Gastroesophageal sphincter (tissue), 4 donors: ENCODE results near the gene TOP2B. TPM values are rescaled to one million over a fixed set of nuclear protein-coding genes. Genes with fewer than 3 reads are reported as not detected.

ENCODE experiments used
- ATAC-seq: fragments of 150-250 bp; one replicate; pipeline ENCODE4 v1.9.1; 2016; ENCODE audit warnings: mild to moderate bottlenecking, moderate library complexity
- H3K27ac ChIP-seq, 4 donors: fragments of 200-600 bp; sonication (generic) in 3 of 4; 1 replicate in 3 of 4; 2 replicates in 1 of 4; pipeline ENCODE4 v1.5.1; 2016 to 2019
- H3K27me3 ChIP-seq: fragments of 200-600 bp; sonication (generic); one replicate; pipeline ENCODE4 v1.5.1; 2019
- H3K36me3 ChIP-seq, 2 donors: fragments of 200-600 bp; sonication (generic); one replicate each; pipeline ENCODE4 v1.5.1; 2019; ENCODE audit warnings: control low read depth in 1 of 2
- H3K4me1 ChIP-seq, 3 donors: fragments of 200-600 bp; sonication (generic); 1 replicate in 2 of 3; 2 replicates in 1 of 3; pipeline ENCODE4 v1.5.1; 2016 to 2019; ENCODE audit warnings: control low read depth in 2 of 3
- H3K4me3 ChIP-seq, 2 donors: fragments of 200-600 bp; sonication (generic); one replicate each; pipeline ENCODE4 v1.5.1; 2019; ENCODE audit warnings: mild to moderate bottlenecking in 1 of 2, moderate library complexity in 1 of 2
- H3K9me3 ChIP-seq, 3 donors: fragments of 200-600 bp; sonication (generic); one replicate each; pipeline ENCODE4 v1.5.1; 2017 to 2019; ENCODE audit warnings: control low read depth in 2 of 3
- EP300 ChIP-seq: sonication (generic); formaldehyde crosslinking; IDR thresholded peaks from one replicate; pipeline ENCODE4 v1.6.1; 2017; ENCODE audit warnings: antibody characterized with exemption, mild to moderate bottlenecking
- POLR2A ChIP-seq, 2 donors: fragments of 450-650 bp; IDR thresholded peaks; one replicate each; pipeline ENCODE4 v1.6.1; 2017; ENCODE audit warnings: antibody characterized with exemption in 2 of 2, mild to moderate bottlenecking in 2 of 2, moderate library complexity in 1 of 2
- POLR2AphosphoS5 ChIP-seq: sonication (generic); formaldehyde crosslinking; IDR thresholded peaks from one replicate; pipeline ENCODE4 v1.6.1; 2017; ENCODE audit warnings: antibody characterized with exemption
- WGBS, 2 donors: methylation state at CpG; one replicate each; pipeline ENCODE4 v1.1.5; 2018; ENCODE audit warnings: low coverage in 1 of 2; 5-methylcytosine and 5-hydroxymethylcytosine counted together
- total RNA-seq, 4 donors: library from RNA; depleted of rRNA; stranded (reverse); fragments of >200 nt; gene quantifications; one replicate each; pipeline ENCODE4 v1.1.0, GENCODE V29; 2016
- TF ChIP-seq, protein P1 (sequence below), 4 experiments: fragments of 200-600 bp in 2 of 4; fragments of 450-650 bp in 2 of 4; sonication (generic) in 1 of 4; IDR thresholded peaks; one replicate each; pipeline ENCODE4 v1.5.1; 2017 to 2019; ENCODE audit warnings: antibody characterized with exemption in 4 of 4, mild to moderate bottlenecking in 2 of 4, moderate library complexity in 2 of 4

Gene TOP2B
- total RNA-seq, 4 donors from 2014 or later: 109 to 149 (median 127) TPM

DNA sequence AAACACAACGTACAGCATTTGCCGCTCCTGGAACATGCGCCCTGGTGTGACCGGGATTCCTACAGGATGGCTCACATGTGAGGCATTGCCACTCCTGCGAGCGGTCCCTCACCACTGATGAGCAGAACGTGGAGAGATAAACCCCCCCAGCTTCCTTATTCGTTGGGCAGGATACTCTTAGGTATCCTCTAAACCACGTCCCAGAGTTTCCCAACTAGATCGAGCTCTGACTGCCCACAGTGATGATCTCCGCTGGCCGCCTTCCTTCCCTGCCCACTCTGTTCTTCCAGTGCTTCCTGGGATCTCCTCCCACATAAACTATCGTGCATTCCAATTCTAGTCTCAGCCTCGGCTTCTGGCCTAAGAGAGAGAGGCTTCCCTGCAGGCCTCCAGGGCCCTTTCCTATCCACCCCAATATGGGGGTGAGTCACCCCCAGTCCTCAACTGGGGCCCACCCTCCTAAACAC is 91.8 kb downstream of the TOP2B start:
- ATAC-seq: no peak
- peaks cover 0 to 55% of the 10 kb centered on the region in 2 donors for H3K36me3 ChIP-seq
- peak overlapping the region in 3 of 4 donors; percentile 42 to 80 (median 80) for H3K27ac ChIP-seq
- H3K4me1 ChIP-seq: peaks cover 0 to 37% (median 14%) of the 10 kb centered on the region in 3 donors
- H3K4me3 ChIP-seq: no peak overlapping the region
- no peaks in the 10 kb centered on the region for H3K27me3 ChIP-seq
- no peak for TF ChIP-seq POLR2AphosphoS5
- WGBS, 2 donors: 61% methylated on average over 7 of the region's 14 CpGs; no CpG with 5 or more reads in 1 of the 2 donors
- H3K9me3 ChIP-seq: no peaks in the 10 kb centered on the region

DNA sequence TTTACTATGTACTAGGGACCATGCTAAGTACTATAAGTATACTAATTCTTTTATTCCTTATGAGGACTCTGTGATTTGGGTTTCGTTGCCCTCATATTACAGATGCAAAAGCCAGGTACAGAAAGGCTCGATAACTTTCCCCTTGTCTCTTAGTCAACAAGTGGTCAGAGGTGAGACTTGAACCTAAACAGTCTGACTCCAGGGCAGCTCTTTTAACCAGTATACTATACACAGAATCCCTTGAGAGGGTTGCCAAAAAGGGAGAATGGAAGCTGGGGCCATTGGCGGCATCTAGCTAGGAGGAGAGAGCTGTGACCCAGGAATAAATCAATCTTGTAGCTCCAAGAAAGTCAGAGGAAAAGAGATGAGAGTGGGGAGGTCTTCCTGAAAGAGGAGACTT is 92.4 kb downstream of the TOP2B start:
- Histone ChIP-seq H3K9me3 (no peaks in the 10 kb centered on the region), H3K4me3 (no peak overlapping the region), H3K4me1 (peaks cover 0 to 40% (median 14%) of the 10 kb centered on the region in 3 donors), H3K27me3 (no peaks in the 10 kb centered on the region), H3K36me3 (peaks cover 0 to 51% of the 10 kb centered on the region in 2 donors), H3K27ac (peak overlapping the region in 2 of 4 donors; percentile 80)
- no peak for TF ChIP-seq EP300
- no peak for TF ChIP-seq POLR2AphosphoS5
- TF ChIP-seq, protein P1, sequence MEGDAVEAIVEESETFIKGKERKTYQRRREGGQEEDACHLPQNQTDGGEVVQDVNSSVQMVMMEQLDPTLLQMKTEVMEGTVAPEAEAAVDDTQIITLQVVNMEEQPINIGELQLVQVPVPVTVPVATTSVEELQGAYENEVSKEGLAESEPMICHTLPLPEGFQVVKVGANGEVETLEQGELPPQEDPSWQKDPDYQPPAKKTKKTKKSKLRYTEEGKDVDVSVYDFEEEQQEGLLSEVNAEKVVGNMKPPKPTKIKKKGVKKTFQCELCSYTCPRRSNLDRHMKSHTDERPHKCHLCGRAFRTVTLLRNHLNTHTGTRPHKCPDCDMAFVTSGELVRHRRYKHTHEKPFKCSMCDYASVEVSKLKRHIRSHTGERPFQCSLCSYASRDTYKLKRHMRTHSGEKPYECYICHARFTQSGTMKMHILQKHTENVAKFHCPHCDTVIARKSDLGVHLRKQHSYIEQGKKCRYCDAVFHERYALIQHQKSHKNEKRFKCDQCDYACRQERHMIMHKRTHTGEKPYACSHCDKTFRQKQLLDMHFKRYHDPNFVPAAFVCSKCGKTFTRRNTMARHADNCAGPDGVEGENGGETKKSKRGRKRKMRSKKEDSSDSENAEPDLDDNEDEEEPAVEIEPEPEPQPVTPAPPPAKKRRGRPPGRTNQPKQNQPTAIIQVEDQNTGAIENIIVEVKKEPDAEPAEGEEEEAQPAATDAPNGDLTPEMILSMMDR (IDR thresholded peaks at IDR 0.05): no peak
- 89 to 100% methylated on average over 1 to 3 of the region's 3 CpGs for WGBS, 2 donors
- no peak for ATAC-seq

DNA sequence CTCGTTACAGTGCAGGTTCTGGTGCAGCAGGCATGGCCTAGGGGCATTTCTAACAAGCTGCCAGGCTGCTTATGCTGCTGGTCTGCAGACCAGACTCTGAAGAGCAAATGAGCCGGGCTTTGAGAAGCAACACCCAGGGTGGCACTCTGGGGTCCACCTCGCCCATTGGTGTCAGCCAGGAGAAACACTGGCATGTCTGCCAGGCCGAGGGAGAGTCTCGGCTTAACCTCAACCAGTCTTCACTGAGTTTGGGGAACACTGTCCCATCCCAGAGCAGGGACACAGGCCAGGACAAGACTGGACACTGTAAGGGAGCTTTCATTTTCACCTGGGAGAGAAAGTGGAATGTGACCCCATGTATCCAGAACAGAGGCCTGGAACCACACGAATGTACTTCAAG is 93.4 kb downstream of the TOP2B start:
- 70 to 80% methylated on average over 1 to 2 of the region's 6 CpGs for WGBS, 2 donors
- no peak for TF ChIP-seq EP300
- TF ChIP-seq POLR2A (IDR thresholded peaks at IDR 0.05): no peak
- no peak for TF ChIP-seq POLR2AphosphoS5
- TF ChIP-seq, protein P1 (IDR thresholded peaks at IDR 0.05): no peak
- ATAC-seq: no peak
- Histone ChIP-seq H3K4me3 (no peak overlapping the region), H3K4me1 (peaks cover 0 to 40% (median 14%) of the 10 kb centered on the region in 3 donors), H3K9me3 (no peaks in the 10 kb centered on the region), H3K36me3 (peaks cover 0 to 43% of the 10 kb centered on the region in 2 donors), H3K27me3 (no peaks in the 10 kb centered on the region), H3K27ac (peak overlapping the region in 1 of 4 donors; percentile 80)

DNA sequence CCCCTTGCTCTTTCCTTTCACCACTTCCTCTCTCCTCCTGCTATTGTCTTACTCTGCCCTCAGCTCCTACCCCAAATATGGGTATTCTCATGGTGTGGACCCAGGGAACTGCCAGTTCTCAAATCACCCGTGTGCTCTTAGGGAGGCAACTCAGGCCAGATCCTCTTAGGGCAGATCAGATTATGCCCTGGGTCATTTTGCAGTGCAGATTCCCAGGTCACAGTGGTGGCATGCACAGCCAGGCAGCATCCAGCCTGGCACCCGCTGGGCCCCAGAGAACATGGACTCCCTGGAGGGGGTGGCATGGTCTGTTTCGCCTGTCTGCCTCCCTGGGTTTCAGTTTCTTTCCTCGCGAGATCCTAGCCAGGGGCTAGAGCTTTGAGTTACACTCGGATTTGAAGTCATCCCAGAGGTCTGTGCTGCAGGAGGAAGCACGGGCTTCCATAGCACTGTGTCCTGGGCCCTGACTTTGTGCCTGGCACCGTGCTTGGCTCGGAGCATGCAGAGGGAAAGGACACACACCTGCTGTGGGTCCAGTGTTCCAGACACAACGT is 96.1 kb downstream of the TOP2B start:
- TF ChIP-seq, protein P1 (IDR thresholded peaks at IDR 0.05): no peak
- Histone ChIP-seq H3K4me1 (peaks cover 0 to 33% (median 10%) of the 10 kb centered on the region in 3 donors), H3K9me3 (no peaks in the 10 kb centered on the region), H3K27me3 (no peaks in the 10 kb centered on the region), H3K27ac (peak overlapping the region in 2 of 4 donors; percentile 8 to 62), H3K36me3 (peaks cover 0 to 24% of the 10 kb centered on the region in 2 donors), H3K4me3 (no peak overlapping the region)
- 62 to 95% methylated on average over 2 to 4 of the region's 10 CpGs for WGBS, 2 donors
- ATAC-seq: peak; percentile 29

DNA sequence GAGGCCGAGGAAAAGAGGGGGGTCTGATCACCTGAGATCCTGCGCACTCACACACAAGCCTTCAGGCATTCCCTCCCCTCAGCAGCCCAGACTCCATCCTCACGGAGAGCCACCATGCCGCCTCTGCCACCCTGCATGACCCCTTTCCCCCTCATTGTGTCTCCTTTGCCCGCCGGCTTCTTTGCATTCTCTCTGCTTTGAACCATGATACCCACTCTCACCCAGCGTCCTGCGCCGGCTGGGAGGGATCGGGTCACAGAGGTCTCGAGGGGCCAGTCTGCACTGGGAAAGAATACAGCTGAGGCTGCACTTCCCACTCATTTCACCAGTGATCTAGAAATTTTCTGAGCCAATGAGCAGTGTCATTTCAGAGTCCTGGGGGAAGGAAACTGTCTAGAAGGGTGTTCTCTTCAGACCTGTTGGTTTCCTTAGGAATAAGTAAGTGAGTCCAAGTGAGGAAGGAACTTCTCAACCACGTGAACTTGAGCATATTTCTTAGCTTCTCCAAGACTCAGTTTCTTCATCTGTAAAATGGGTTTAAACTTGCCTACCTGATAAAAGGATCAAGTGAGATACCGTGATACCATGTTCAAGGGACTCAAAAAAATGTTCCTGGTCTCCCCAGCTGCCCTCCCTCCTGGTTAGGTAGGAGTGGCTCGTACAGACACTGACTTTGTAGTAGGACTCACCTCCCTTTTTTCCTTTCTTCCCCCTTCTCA is 96.7 kb downstream of the TOP2B start:
- H3K4me3 ChIP-seq: no peak overlapping the region
- WGBS, 2 donors: 82 to 93% methylated on average over 3 to 8 of the region's 14 CpGs
- H3K27ac ChIP-seq: peak overlapping the region in 1 of 4 donors; percentile 62
- H3K4me1 ChIP-seq: peaks cover 0 to 26% (median 4%) of the 10 kb centered on the region in 3 donors
- no peak for ATAC-seq
- H3K36me3 ChIP-seq: peaks cover 0 to 24% of the 10 kb centered on the region in 2 donors
- TF ChIP-seq, protein P1 (IDR thresholded peaks at IDR 0.05): no peak
- no peak for TF ChIP-seq POLR2A (IDR thresholded peaks at IDR 0.05)
- TF ChIP-seq POLR2AphosphoS5: no peak
- no peak for TF ChIP-seq EP300
- no peaks in the 10 kb centered on the region for H3K9me3 ChIP-seq
- no peaks in the 10 kb centered on the region for H3K27me3 ChIP-seq
